Calu3 (cell line): ENCODE measurements around the gene PPP1R16B. TPM values are rescaled to one million over a fixed set of nuclear protein-coding genes. Genes with fewer than 3 reads are reported as not detected.
A peak's percentile ranks its signal among the peaks of the same experiment; 100 is the strongest.

ENCODE experiments used
- BruUV-seq: library from RNA; stranded (reverse); fragments of 400-500 nt; replicated peaks from 2 replicates; lab custom pipeline; 2021; lab: Mats Ljungman, UMichigan
- CTCF ChIA-PET: fragments of 300-600 bp; sonication (Branson Sonifier 250); formaldehyde crosslinking; loops from one replicate; lab custom pipeline; 2022; ENCODE audit warnings: antibody characterized with exemption; lab: Charles Lee
- DNase-seq: peaks from one replicate; pipeline ENCODE4 v3.0.0; 2022
- H3K27ac Mint-ChIP-seq: one replicate; pipeline ENCODE4 v1.8.0; 2022; ENCODE audit warnings: mixed read lengths; ENCODE audit not compliant: unreplicated experiment
- H3K27me3 Mint-ChIP-seq: one replicate; pipeline ENCODE4 v1.8.0; 2022; ENCODE audit warnings: mixed read lengths; ENCODE audit not compliant: unreplicated experiment
- H3K36me3 Mint-ChIP-seq: one replicate; pipeline ENCODE4 v1.8.0; 2022; ENCODE audit warnings: mild to moderate bottlenecking, moderate library complexity, mixed read lengths; ENCODE audit not compliant: insufficient read depth, unreplicated experiment
- H3K4me1 Mint-ChIP-seq: one replicate; pipeline ENCODE4 v1.8.0; 2022; ENCODE audit warnings: mild to moderate bottlenecking, low read depth, mixed read lengths; ENCODE audit not compliant: unreplicated experiment
- H3K4me3 Mint-ChIP-seq: one replicate; pipeline ENCODE4 v1.8.0; 2022; ENCODE audit warnings: mild to moderate bottlenecking, low read depth, moderate library complexity, mixed read lengths; ENCODE audit not compliant: unreplicated experiment
- H3K9me3 Mint-ChIP-seq: one replicate; pipeline ENCODE4 v1.8.0; 2022; ENCODE audit warnings: low read depth, mixed read lengths; ENCODE audit not compliant: unreplicated experiment
- CTCF ChIP-seq: fragments of 200-600 bp; IDR thresholded peaks from one replicate; pipeline ENCODE4 v1.8.0; 2022; ENCODE audit warnings: antibody characterized with exemption; ENCODE audit not compliant: unreplicated experiment
- intact Hi-C: fragments of 100-400 bp; cut with micrococcal nuclease; formaldehyde crosslinking; loops from one replicate; pipeline ENCODE4 v1.10.0; 2022; ENCODE audit not compliant: unreplicated experiment
- total RNA-seq: library from RNA; stranded (reverse); gene quantifications from 2 replicates; pipeline ENCODE4 v1.2.3, GENCODE V29; 2022

PPP1R16B gene
- total RNA-seq, 1 experiment from 2014 or later: not detected

DNA sequence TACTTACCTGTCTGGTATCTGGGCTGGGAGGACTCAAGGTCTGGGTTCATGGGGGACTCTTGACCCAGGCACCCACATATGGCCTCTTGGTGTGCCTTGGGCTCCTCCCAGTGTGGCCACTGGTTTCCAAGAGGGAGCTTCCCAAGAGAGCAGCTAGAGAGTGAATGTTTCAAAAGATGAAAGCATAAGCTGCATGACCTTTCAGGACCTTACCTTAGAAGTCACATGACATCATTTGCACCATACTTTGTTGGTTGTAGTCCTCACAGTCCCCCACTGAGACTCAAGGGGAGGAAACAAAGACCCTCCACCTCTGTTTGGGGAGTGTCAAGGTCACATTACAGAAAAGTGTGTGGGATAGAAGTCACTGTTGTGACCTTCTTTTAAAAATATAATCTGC is 43.3 kb upstream of the PPP1R16B start:
- Mint-ChIP-seq H3K27ac (peak overlapping the region; percentile 10), H3K4me1 (peaks cover 21% of the 10 kb centered on the region), H3K27me3 (no peaks in the 10 kb centered on the region), H3K9me3 (no peaks in the 10 kb centered on the region), H3K4me3 (no peak overlapping the region), H3K36me3 (peaks cover 11% of the 10 kb centered on the region)
- CTCF ChIA-PET: no interaction called here
- BruUV-seq: no TSS peak
- intact Hi-C loops: loop anchor here (10.0 kb wide), 1 partner anchor 113 kb away; no protein-coding TSS in a partner anchor
- DNase-seq: no peak
- TF ChIP-seq CTCF: no peak

DNA sequence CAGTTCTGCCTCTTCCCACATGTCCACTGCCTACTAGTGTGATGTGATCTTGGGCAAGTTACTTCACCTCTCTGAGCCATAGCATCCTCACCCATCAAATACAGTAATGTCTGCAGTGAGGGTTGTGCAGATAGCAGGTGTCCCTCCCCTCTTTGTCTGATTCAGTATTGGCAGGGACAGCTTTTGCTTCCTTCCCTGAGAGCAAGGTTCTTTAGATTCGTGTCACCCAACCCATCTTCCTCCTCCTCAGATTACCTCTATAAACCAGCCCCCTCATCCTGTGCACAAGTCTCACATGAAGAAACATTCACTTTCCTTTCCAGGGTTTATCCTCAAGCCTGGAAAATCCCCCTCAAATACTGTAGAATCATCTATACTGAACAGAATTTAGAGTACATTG is 41.9 kb upstream of the PPP1R16B start:
- no TSS peak for BruUV-seq
- no peaks in the 10 kb centered on the region for H3K9me3 Mint-ChIP-seq
- no peak for TF ChIP-seq CTCF
- no peak overlapping the region for H3K27ac Mint-ChIP-seq
- H3K36me3 Mint-ChIP-seq: peaks cover 19% of the 10 kb centered on the region
- CTCF ChIA-PET: no interaction called here
- intact Hi-C loops: loop anchor here (10.0 kb wide), 1 partner anchor 111 kb away; no protein-coding TSS in a partner anchor
- DNase-seq: no peak
- no peak overlapping the region for H3K4me3 Mint-ChIP-seq
- H3K4me1 Mint-ChIP-seq: peaks cover 21% of the 10 kb centered on the region
- no peaks in the 10 kb centered on the region for H3K27me3 Mint-ChIP-seq

DNA sequence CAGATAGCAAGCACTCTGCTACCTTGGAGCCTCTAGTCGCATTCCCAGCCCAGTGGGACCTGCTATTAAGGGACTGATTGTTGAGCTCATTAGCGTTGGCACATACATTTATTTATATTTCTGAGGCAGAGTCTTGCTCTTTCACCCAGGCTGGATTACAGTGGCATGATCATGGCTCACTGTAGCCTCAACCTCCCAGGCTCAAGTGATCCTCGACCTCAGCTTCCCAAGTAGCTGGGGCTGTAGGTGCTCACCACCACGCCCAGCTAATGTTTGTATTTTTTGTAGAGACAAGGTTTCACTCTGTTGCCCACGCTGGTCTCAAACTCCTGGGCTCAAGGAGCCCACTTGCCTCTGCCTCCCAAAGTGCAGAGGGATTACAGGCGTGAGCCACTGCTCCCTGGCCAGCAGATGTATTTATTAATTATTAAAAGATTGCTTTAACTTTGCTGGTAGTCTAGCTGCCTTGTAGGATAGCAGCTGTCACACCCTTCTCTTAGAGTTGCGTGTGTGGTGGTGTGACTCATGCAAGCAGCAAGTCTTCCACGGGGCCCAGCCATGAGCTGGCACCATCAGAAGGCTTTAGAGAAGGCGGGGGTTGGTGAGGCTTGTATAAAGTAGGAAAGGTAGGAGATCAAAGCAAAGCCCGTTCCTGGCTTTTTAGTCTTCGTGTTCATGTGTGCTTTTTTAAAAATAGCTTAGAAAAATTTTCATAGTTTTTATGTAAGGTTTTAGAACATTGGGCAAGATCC is 40.8 kb upstream of the PPP1R16B start:
- CTCF ChIA-PET: interaction anchor here (0.6 to 1.5 kb wide), 10 partner anchors 13 to 1030 kb away, joined by 3 to 6 read pairs (median 4); partner anchors contain the start of genes ACTR5 and FAM83D
- Mint-ChIP-seq H3K9me3 (no peaks in the 10 kb centered on the region), H3K4me1 (peaks cover 21% of the 10 kb centered on the region), H3K4me3 (peak overlapping the region; percentile 9), H3K27ac (peak overlapping the region; percentile 62), H3K27me3 (no peaks in the 10 kb centered on the region), H3K36me3 (peaks cover 27% of the 10 kb centered on the region)
- peak; percentile 88 for DNase-seq
- intact Hi-C loops: loop anchor here (10.0 kb wide), 1 partner anchor 110 kb away; no protein-coding TSS in a partner anchor
- BruUV-seq: no TSS peak
- TF ChIP-seq CTCF: no peak

DNA sequence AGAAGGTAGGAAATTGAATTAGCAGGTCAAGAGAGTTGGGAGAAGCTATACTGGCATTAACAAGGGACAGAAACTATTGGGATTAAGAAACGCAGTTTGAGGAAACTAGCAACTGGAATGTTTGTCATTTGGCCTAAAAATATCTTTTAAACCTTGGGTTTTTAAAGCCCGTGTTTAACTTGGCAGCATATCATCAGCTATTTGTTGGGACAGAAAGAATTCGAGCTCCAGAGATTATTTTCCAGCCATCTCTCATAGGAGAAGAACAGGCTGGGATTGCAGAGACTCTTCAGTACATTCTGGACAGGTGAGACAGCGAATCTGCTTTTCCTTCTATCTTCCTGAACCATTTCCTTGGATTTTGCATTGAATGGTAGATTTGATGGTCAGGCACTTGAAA is 39.4 kb upstream of the PPP1R16B start:
- DNase-seq: no peak
- H3K9me3 Mint-ChIP-seq: no peaks in the 10 kb centered on the region
- peaks cover 21% of the 10 kb centered on the region for H3K4me1 Mint-ChIP-seq
- no peak overlapping the region for H3K27ac Mint-ChIP-seq
- peaks cover 26% of the 10 kb centered on the region for H3K36me3 Mint-ChIP-seq
- no TSS peak for BruUV-seq
- intact Hi-C loops: loop anchor here (10.0 kb wide), 1 partner anchor 109 kb away; no protein-coding TSS in a partner anchor
- CTCF ChIA-PET: no interaction called here
- no peak for TF ChIP-seq CTCF
- H3K27me3 Mint-ChIP-seq: no peaks in the 10 kb centered on the region
- H3K4me3 Mint-ChIP-seq: no peak overlapping the region
